Measurements from ENCODE around the gene METTL6.

METTL6 gene

GRCh38 chr3:15451216-15452113, 24.1 kb upstream of the METTL6 start:
- no peak for TF ChIP-seq CTCF (conservative IDR thresholded peaks at IDR 0.05; ENCODE audit: control insufficient read depth, insufficient read depth, low read depth, low read length)
- no peak for DNase-seq (ENCODE audit: low read depth)

GRCh38 chr3:15450438-15451215, 23.3 kb upstream of the METTL6 start:
- no peak overlapping the region for H3K4me3 ChIP-seq (ENCODE audit: control insufficient read depth, low read depth, low read length)

More at GRCh38 chr3:15451216-15452113, 24.1 kb upstream of the METTL6 start:
- H3K4me3 ChIP-seq (ENCODE audit: control insufficient read depth, low read depth, low read length): no peak overlapping the region

GRCh38 chr3:15449489-15450224, 22.3 kb upstream of the METTL6 start:
- DNase-seq (ENCODE audit: low read depth): no peak
- no peak for TF ChIP-seq CTCF (conservative IDR thresholded peaks at IDR 0.05; ENCODE audit: control insufficient read depth, insufficient read depth, low read depth, low read length)
- H3K4me3 ChIP-seq (ENCODE audit: control insufficient read depth, low read depth, low read length): no peak overlapping the region

More at GRCh38 chr3:15450438-15451215, 23.3 kb upstream of the METTL6 start:
- no peak for TF ChIP-seq CTCF (conservative IDR thresholded peaks at IDR 0.05; ENCODE audit: control insufficient read depth, insufficient read depth, low read depth, low read length)
- DNase-seq (ENCODE audit: low read depth): no peak

GRCh38 chr3:15443826-15444524, 16.6 kb upstream of the METTL6 start:
- no peak for TF ChIP-seq CTCF (conservative IDR thresholded peaks at IDR 0.05; ENCODE audit: control insufficient read depth, insufficient read depth, low read depth, low read length)
- DNase-seq (ENCODE audit: low read depth): peak; percentile 16
- no peak overlapping the region for H3K4me3 ChIP-seq (ENCODE audit: control insufficient read depth, low read depth, low read length)

GRCh38 chr3:15440891-15441290, 13.5 kb upstream of the METTL6 start:
- DNase-seq (ENCODE audit: low read depth): peak; percentile 72
- no peak overlapping the region for H3K4me3 ChIP-seq (ENCODE audit: control insufficient read depth, low read depth, low read length)
- TF ChIP-seq CTCF (conservative IDR thresholded peaks at IDR 0.05; ENCODE audit: control insufficient read depth, insufficient read depth, low read depth, low read length): no peak

- TF ChIP-seq CTCF (conservative IDR thresholded peaks at IDR 0.05; ENCODE audit: control insufficient read depth, insufficient read depth, low read depth, low read length): no peak
- no peak overlapping the region for H3K4me3 ChIP-seq (ENCODE audit: control insufficient read depth, low read depth, low read length)
- peak; percentile 72 for DNase-seq (ENCODE audit: low read depth)
Measured at GRCh38 chr3:15439476-15439875, 12.1 kb upstream of the METTL6 start.
